HepG2 (cell line): ENCODE results near the gene CRYBA2. TPM values are rescaled to one million over a fixed set of nuclear protein-coding genes. Genes with fewer than 3 reads are reported as not detected.
A peak's percentile ranks its signal among the peaks of the same experiment; 100 is the strongest.

Source experiments
- CBX1 ChIP-seq: IDR thresholded peaks from one replicate; pipeline ENCODE4 v1.6.1; 2016; ENCODE audit warnings: antibody characterized with exemption, low read depth
- CENPX ChIP-seq: sonication (generic); formaldehyde crosslinking; IDR thresholded peaks from 2 replicates; pipeline ENCODE4 v1.9.0; 2021; ENCODE audit warnings: mild to moderate bottlenecking, missing genetic modification reagents, moderate library complexity
- DMTF1 ChIP-seq: sonication (generic); formaldehyde crosslinking; IDR thresholded peaks from 2 replicates; pipeline ENCODE4 v1.4.0; 2020; ENCODE audit warnings: mild to moderate bottlenecking, missing genetic modification reagents
- ERF ChIP-seq: IDR thresholded peaks from 2 replicates; pipeline ENCODE4 v1.6.1; 2018; ENCODE audit warnings: missing biosample characterization, missing genetic modification reagents
- MAFG ChIP-seq: sonication (generic); formaldehyde crosslinking; IDR thresholded peaks from 2 replicates; pipeline ENCODE4 v1.5.1; 2020; ENCODE audit warnings: mild to moderate bottlenecking, missing genetic modification reagents
- MEIS2 ChIP-seq: sonication (generic); formaldehyde crosslinking; IDR thresholded peaks from 2 replicates; pipeline ENCODE4 v1.9.0; 2021; ENCODE audit warnings: mild to moderate bottlenecking, missing genetic modification reagents
- NRL ChIP-seq: sonication (generic); formaldehyde crosslinking; IDR thresholded peaks from 2 replicates; pipeline ENCODE4 v1.5.0; 2020; ENCODE audit warnings: missing genetic modification reagents, mild to moderate bottlenecking, moderate library complexity, borderline replicate concordance
- PCBP1 ChIP-seq: fragments of 200-400 bp; formaldehyde crosslinking; IDR thresholded peaks from 2 replicates; pipeline ENCODE4 v1.6.1; 2017; ENCODE audit warnings: mild to moderate bottlenecking, low read depth, low read length, borderline replicate concordance
- PRPF4 ChIP-seq: fragments of 200-400 bp; formaldehyde crosslinking; IDR thresholded peaks from 2 replicates; pipeline ENCODE4 v1.6.1; 2016; ENCODE audit warnings: low read length, low read depth; ENCODE audit not compliant: poor library complexity, severe bottlenecking
- RBM39 ChIP-seq: fragments of 200-400 bp; formaldehyde crosslinking; IDR thresholded peaks from one replicate; pipeline ENCODE4 v1.6.1; 2018; ENCODE audit warnings: antibody characterized with exemption, mild to moderate bottlenecking, low read depth, low read length; ENCODE audit not compliant: poor library complexity, severe bottlenecking
- ZC3H13 ChIP-seq: sonication (generic); formaldehyde crosslinking; IDR thresholded peaks from 2 replicates; pipeline ENCODE4 v1.8.1; 2023; ENCODE audit warnings: mild to moderate bottlenecking, missing genetic modification reagents, moderate library complexity
- ZNF281 ChIP-seq: sonication (generic); formaldehyde crosslinking; IDR thresholded peaks from 2 replicates; pipeline ENCODE4 v1.4.0; 2020; ENCODE audit warnings: missing genetic modification reagents, borderline replicate concordance
- ZNF556 ChIP-seq: sonication (generic); formaldehyde crosslinking; IDR thresholded peaks from 2 replicates; pipeline ENCODE4 v1.4.0; 2020; ENCODE audit warnings: mild to moderate bottlenecking, missing genetic modification reagents, borderline replicate concordance
- ZNF672 ChIP-seq: sonication (generic); formaldehyde crosslinking; IDR thresholded peaks from 2 replicates; pipeline ENCODE4 v1.8.1; 2022; ENCODE audit warnings: missing genetic modification reagents
- ZNF883 ChIP-seq: sonication (generic); formaldehyde crosslinking; IDR thresholded peaks from 2 replicates; pipeline ENCODE4 v1.5.1; 2020; ENCODE audit warnings: mild to moderate bottlenecking, missing genetic modification reagents; ENCODE audit errors: not compliant biosample characterization
- ZSCAN22 ChIP-seq: sonication (generic); formaldehyde crosslinking; IDR thresholded peaks from 2 replicates; pipeline ENCODE4 v1.4.0; 2020; ENCODE audit warnings: mild to moderate bottlenecking, missing genetic modification reagents
- polyA plus RNA-seq, 8 experiments: library from polyadenylated mRNA; depleted of rRNA in 3 of 8; stranded (reverse) in 7 of 8; unstranded in 1 of 8; fragments of >200 nt; fragmentation: Illumina TruSeq in 4 of 8; extraction: Trizol in 4 of 8; gene quantifications; 2 replicates each; pipeline versions ENCODE4 v1.2.1 to v1.2.3, GENCODE V29; 2011 to 2016; ENCODE audit warnings: low read depth in 4 of 8, missing spikeins in 1 of 8, mixed read lengths in 1 of 8; ENCODE audit not compliant: insufficient read depth in 1 of 8
- total RNA-seq, 5 experiments: library from RNA; depleted of rRNA; stranded (reverse); fragments of >200 nt; fragmentation: Illumina TruSeq; extraction: Trizol; gene quantifications; 2 replicates each; pipeline ENCODE4 v1.2.3, GENCODE V29; 2016; ENCODE audit warnings: low read depth in 1 of 5
- TF ChIP-seq, protein P1 (sequence below): sonication (generic); formaldehyde crosslinking; IDR thresholded peaks from 2 replicates; pipeline ENCODE4 v1.5.1; 2020; ENCODE audit warnings: missing genetic modification reagents, mild to moderate bottlenecking, borderline replicate concordance
- TF ChIP-seq, protein P2 (sequence below): sonication (generic); formaldehyde crosslinking; IDR thresholded peaks from 2 replicates; pipeline ENCODE4 v1.4.0; 2020; ENCODE audit warnings: missing genetic modification reagents; ENCODE audit errors: not compliant biosample characterization
- TF ChIP-seq, protein P3 (sequence below): IDR thresholded peaks from 2 replicates; pipeline ENCODE4 v1.6.1; 2018; ENCODE audit warnings: missing genetic modification reagents

The CRYBA2 gene
- total and polyA plus RNA-seq, 2 of the 13 experiments (the other 11 are each of a cell fraction or from before 2014, with no cell fraction given): not detected

- TF ChIP-seq, protein P1, sequence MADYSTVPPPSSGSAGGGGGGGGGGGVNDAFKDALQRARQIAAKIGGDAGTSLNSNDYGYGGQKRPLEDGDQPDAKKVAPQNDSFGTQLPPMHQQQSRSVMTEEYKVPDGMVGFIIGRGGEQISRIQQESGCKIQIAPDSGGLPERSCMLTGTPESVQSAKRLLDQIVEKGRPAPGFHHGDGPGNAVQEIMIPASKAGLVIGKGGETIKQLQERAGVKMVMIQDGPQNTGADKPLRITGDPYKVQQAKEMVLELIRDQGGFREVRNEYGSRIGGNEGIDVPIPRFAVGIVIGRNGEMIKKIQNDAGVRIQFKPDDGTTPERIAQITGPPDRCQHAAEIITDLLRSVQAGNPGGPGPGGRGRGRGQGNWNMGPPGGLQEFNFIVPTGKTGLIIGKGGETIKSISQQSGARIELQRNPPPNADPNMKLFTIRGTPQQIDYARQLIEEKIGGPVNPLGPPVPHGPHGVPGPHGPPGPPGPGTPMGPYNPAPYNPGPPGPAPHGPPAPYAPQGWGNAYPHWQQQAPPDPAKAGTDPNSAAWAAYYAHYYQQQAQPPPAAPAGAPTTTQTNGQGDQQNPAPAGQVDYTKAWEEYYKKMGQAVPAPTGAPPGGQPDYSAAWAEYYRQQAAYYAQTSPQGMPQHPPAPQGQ: no peak
- TF ChIP-seq ERF (no peak), ZNF883 (CRISPR knock-in tag) (peak; percentile 62), MAFG (CRISPR knock-in tag) (no peak), CENPX (no peak), DMTF1 (CRISPR knock-in tag) (no peak), NRL (no peak; the same call in none of the 2 replicates), CBX1 (no peak), ZSCAN22 (no peak), ZNF281 (CRISPR knock-in tag) (peak; percentile 95), ZC3H13 (CRISPR knock-in tag) (0 out of 2 replicates have a peak, but pooled peaks have one; percentile 64), ZNF556 (peak; percentile 26; the same call in 1 of the 2 replicates), PCBP1 (no peak), PRPF4 (peak; percentile 51), ZNF672 (0 out of 2 replicates have a peak, but pooled peaks have one; percentile 53), RBM39 (peak; percentile 30), MEIS2 (CRISPR knock-in tag) (peak; percentile 58; the same call in 1 of the 2 replicates)
- TF ChIP-seq, protein P2, sequence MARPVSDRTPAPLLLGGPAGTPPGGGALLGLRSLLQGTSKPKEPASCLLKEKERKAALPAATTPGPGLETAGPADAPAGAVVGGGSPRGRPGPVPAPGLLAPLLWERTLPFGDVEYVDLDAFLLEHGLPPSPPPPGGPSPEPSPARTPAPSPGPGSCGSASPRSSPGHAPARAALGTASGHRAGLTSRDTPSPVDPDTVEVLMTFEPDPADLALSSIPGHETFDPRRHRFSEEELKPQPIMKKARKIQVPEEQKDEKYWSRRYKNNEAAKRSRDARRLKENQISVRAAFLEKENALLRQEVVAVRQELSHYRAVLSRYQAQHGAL (CRISPR knock-in tag): no peak
- TF ChIP-seq, protein P3, sequence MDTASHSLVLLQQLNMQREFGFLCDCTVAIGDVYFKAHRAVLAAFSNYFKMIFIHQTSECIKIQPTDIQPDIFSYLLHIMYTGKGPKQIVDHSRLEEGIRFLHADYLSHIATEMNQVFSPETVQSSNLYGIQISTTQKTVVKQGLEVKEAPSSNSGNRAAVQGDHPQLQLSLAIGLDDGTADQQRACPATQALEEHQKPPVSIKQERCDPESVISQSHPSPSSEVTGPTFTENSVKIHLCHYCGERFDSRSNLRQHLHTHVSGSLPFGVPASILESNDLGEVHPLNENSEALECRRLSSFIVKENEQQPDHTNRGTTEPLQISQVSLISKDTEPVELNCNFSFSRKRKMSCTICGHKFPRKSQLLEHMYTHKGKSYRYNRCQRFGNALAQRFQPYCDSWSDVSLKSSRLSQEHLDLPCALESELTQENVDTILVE (CRISPR knock-in tag): no peak
Observed at GRCh38 chr2:219001577-219002394, 8.6 kb upstream of the CRYBA2 start (continued).
